SK-N-SH treated with all-trans-retinoic acid at 6 μM for 48 hours (cell line): ENCODE measurements around the gene ARHGEF33.
A peak's percentile ranks its signal among the peaks of the same experiment; 100 is the strongest.

Experiments
- ATAC-seq: fragments of 200-7000 bp; cut with Tn5 transposase; 3 replicates; pipeline ENCODE4 v1.9.1; 2020; ENCODE audit warnings: mild to moderate bottlenecking, moderate library complexity
- ARNTL ChIP-seq: fragments of 450-650 bp; formaldehyde crosslinking; IDR thresholded peaks from 2 replicates; pipeline ENCODE4 v1.5.0; 2020; ENCODE audit warnings: low read depth, mild to moderate bottlenecking, moderate library complexity, borderline replicate concordance
- BACH2 ChIP-seq: fragments of 250-450 bp; sonication (Bioruptor Pico); IDR thresholded peaks from 2 replicates; pipeline ENCODE4 v1.9.0; 2021; ENCODE audit warnings: mild to moderate bottlenecking, borderline replicate concordance
- ESRRG ChIP-seq: fragments of 250-450 bp; sonication (Bioruptor Pico); IDR thresholded peaks from 2 replicates; pipeline ENCODE4 v1.6.1; 2021; ENCODE audit warnings: mild to moderate bottlenecking
- GLIS3 ChIP-seq: fragments of 250-450 bp; sonication (Bioruptor Pico); IDR thresholded peaks from 2 replicates; pipeline ENCODE4 v1.5.0; 2020; ENCODE audit warnings: mild to moderate bottlenecking, moderate library complexity
- ISL1 ChIP-seq: fragments of 250-450 bp; sonication (Bioruptor Pico); IDR thresholded peaks from 2 replicates; pipeline ENCODE4 v2.1.2; 2022; ENCODE audit warnings: mild to moderate bottlenecking, moderate library complexity
- OSR1 ChIP-seq: fragments of 250-450 bp; sonication (Bioruptor Pico); IDR thresholded peaks from 2 replicates; pipeline ENCODE4 v1.8.0; 2022; ENCODE audit warnings: moderate library complexity, mild to moderate bottlenecking, inconsistent platforms
- PATZ1 ChIP-seq: fragments of 250-450 bp; sonication (Bioruptor Pico); IDR thresholded peaks from 2 replicates; pipeline ENCODE4 v1.8.0; 2020; ENCODE audit warnings: mild to moderate bottlenecking, moderate library complexity, borderline replicate concordance
- PPARA ChIP-seq: fragments of 250-450 bp; sonication (Bioruptor Pico); IDR thresholded peaks from 2 replicates; pipeline ENCODE4 v1.5.0; 2020; ENCODE audit warnings: mild to moderate bottlenecking, borderline replicate concordance
- RARB ChIP-seq: fragments of 250-450 bp; sonication (Bioruptor Pico); IDR thresholded peaks from 2 replicates; pipeline ENCODE4 v1.8.0; 2021; ENCODE audit warnings: mild to moderate bottlenecking, moderate library complexity
- SNAI2 ChIP-seq: fragments of 250-450 bp; sonication (Bioruptor Pico); IDR thresholded peaks from 2 replicates; pipeline ENCODE4 v1.5.0; 2020; ENCODE audit warnings: mild to moderate bottlenecking, moderate library complexity
- TCF4 ChIP-seq: fragments of 250-450 bp; sonication (Bioruptor Pico); IDR thresholded peaks from 2 replicates; pipeline ENCODE4 v1.8.0; 2021; ENCODE audit warnings: mild to moderate bottlenecking, moderate library complexity, borderline replicate concordance
- TOX ChIP-seq: fragments of 250-450 bp; sonication (Bioruptor Pico); IDR thresholded peaks from 2 replicates; pipeline ENCODE4 v1.8.0; 2021; ENCODE audit warnings: mild to moderate bottlenecking, moderate library complexity, borderline replicate concordance
- ZC3H10 ChIP-seq: fragments of 250-450 bp; sonication (Bioruptor Pico); IDR thresholded peaks from 2 replicates; pipeline ENCODE4 v1.5.1; 2021; ENCODE audit warnings: mild to moderate bottlenecking, moderate library complexity
- ZFP3 ChIP-seq: fragments of 250-450 bp; sonication (Bioruptor Pico); IDR thresholded peaks from 2 replicates; pipeline ENCODE4 v1.5.0; 2020; ENCODE audit warnings: mild to moderate bottlenecking, moderate library complexity
- ZFP30 ChIP-seq: fragments of 450-650 bp; formaldehyde crosslinking; IDR thresholded peaks from 2 replicates; pipeline ENCODE4 v1.5.0; 2022; ENCODE audit warnings: mild to moderate bottlenecking, moderate library complexity
- ZNF565 ChIP-seq: fragments of 450-650 bp; formaldehyde crosslinking; conservative IDR thresholded peaks from 2 replicates; pipeline ENCODE4 v1.5.0; 2020; ENCODE audit warnings: low read depth, mild to moderate bottlenecking, moderate library complexity
- ZNF70 ChIP-seq: fragments of 450-650 bp; formaldehyde crosslinking; IDR thresholded peaks from 2 replicates; pipeline ENCODE4 v1.5.0; 2020; ENCODE audit warnings: mild to moderate bottlenecking, moderate library complexity
- ZNF8 ChIP-seq: fragments of 450-650 bp; formaldehyde crosslinking; IDR thresholded peaks from 2 replicates; pipeline ENCODE4 v1.5.0; 2020; ENCODE audit warnings: mild to moderate bottlenecking, moderate library complexity
- TF ChIP-seq, protein P1 (sequence below): fragments of 250-450 bp; sonication (Bioruptor Pico); IDR thresholded peaks from 2 replicates; pipeline ENCODE4 v1.5.1; 2021; ENCODE audit warnings: mild to moderate bottlenecking, moderate library complexity
- TF ChIP-seq, protein P2 (sequence below): fragments of 250-450 bp; sonication (Bioruptor Pico); IDR thresholded peaks from 2 replicates; pipeline ENCODE4 v1.5.1; 2020; ENCODE audit warnings: low read depth, mild to moderate bottlenecking, moderate library complexity
- TF ChIP-seq, protein P3 (sequence below): fragments of 250-450 bp; sonication (Bioruptor Pico); IDR thresholded peaks from 2 replicates; pipeline ENCODE4 v1.8.0; 2021; ENCODE audit warnings: low read depth, mild to moderate bottlenecking, moderate library complexity, borderline replicate concordance

ARHGEF33 gene

GRCh38 chr2:38948387-38948882 is 58.8 kb downstream of the ARHGEF33 start:
- ATAC-seq, result no peak

GRCh38 chr2:38948995-38949394 is 59.3 kb downstream of the ARHGEF33 start:
- ATAC-seq, result no peak
- no peak for TF ChIP-seq ESRRG (CRISPR knock-in tag)
- TF ChIP-seq SNAI2 (CRISPR knock-in tag), result no peak
- no peak for TF ChIP-seq ZNF565 (CRISPR knock-in tag)

More at GRCh38 chr2:38948387-38948882, 58.8 kb downstream of the ARHGEF33 start:
- TF ChIP-seq OSR1 (no peak), ISL1 (CRISPR knock-in tag) (no peak), ZFP30 (CRISPR knock-in tag) (no peak), TCF4 (CRISPR knock-in tag) (no peak), ZFP3 (CRISPR knock-in tag) (no peak), ZC3H10 (CRISPR knock-in tag) (no peak), ZNF70 (no peak)

DNA sequence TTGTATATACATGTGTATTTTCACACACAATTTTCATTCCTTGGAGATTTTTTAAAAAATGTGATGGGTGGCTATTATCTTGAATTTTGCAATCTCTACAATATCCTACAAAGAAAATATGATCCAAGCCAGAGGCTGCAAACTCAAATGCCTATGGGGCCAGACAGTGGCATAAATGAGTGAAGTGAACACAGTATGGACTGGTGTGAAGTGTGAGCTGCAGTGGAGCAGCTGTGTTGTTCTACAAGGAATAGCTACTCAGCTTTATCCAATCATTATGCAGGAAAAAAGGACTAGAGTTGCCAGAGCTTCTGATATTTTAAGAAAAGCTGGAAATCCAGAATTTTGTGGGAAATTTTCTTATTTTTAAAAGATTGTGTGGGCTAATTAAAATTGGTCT is 62.1 kb downstream of the ARHGEF33 start:
- no peak for ATAC-seq
- TF ChIP-seq ARNTL (CRISPR knock-in tag) (no peak), ZC3H10 (CRISPR knock-in tag) (no peak), ESRRG (CRISPR knock-in tag) (no peak), ZFP30 (CRISPR knock-in tag) (no peak), RARB (CRISPR knock-in tag) (no peak)

- ATAC-seq, result no peak
- TF ChIP-seq, protein P1, sequence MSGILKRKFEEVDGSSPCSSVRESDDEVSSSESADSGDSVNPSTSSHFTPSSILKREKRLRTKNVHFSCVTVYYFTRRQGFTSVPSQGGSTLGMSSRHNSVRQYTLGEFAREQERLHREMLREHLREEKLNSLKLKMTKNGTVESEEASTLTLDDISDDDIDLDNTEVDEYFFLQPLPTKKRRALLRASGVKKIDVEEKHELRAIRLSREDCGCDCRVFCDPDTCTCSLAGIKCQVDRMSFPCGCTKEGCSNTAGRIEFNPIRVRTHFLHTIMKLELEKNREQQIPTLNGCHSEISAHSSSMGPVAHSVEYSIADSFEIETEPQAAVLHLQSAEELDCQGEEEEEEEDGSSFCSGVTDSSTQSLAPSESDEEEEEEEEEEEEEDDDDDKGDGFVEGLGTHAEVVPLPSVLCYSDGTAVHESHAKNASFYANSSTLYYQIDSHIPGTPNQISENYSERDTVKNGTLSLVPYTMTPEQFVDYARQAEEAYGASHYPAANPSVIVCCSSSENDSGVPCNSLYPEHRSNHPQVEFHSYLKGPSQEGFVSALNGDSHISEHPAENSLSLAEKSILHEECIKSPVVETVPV (CRISPR knock-in tag), result no peak
- TF ChIP-seq BACH2 (no peak), RARB (CRISPR knock-in tag) (no peak), OSR1 (no peak), ISL1 (CRISPR knock-in tag) (no peak), TCF4 (CRISPR knock-in tag) (no peak), ZNF8 (CRISPR knock-in tag) (no peak), PPARA (CRISPR knock-in tag) (no peak)
- TF ChIP-seq, all 23 proteins: peak for 0
Observed at GRCh38 chr2:38957972-38958371, 68.3 kb downstream of the ARHGEF33 start.

GRCh38 chr2:38959466-38959865 is 69.8 kb downstream of the ARHGEF33 start:
- TF ChIP-seq ZFP30 (CRISPR knock-in tag) (no peak), ISL1 (CRISPR knock-in tag) (no peak), OSR1 (no peak), BACH2 (no peak), TCF4 (CRISPR knock-in tag) (no peak), GLIS3 (CRISPR knock-in tag) (no peak), PPARA (CRISPR knock-in tag) (no peak), TOX (CRISPR knock-in tag) (no peak), ARNTL (CRISPR knock-in tag) (no peak)
- no peak for ATAC-seq

GRCh38 chr2:38959938-38960608 is 70.4 kb downstream of the ARHGEF33 start:
- peak; percentile 75 for ATAC-seq
- TF ChIP-seq PATZ1 (CRISPR knock-in tag) (no peak), ZFP30 (CRISPR knock-in tag) (no peak), ZNF8 (CRISPR knock-in tag) (no peak), ESRRG (CRISPR knock-in tag) (no peak), BACH2 (no peak), GLIS3 (CRISPR knock-in tag) (no peak), ZC3H10 (CRISPR knock-in tag) (no peak), SNAI2 (CRISPR knock-in tag) (no peak), OSR1 (no peak), ISL1 (CRISPR knock-in tag) (no peak), PPARA (CRISPR knock-in tag) (no peak), RARB (CRISPR knock-in tag) (no peak), ZNF70 (no peak), TCF4 (CRISPR knock-in tag) (no peak), ZNF565 (CRISPR knock-in tag) (no peak), ZFP3 (CRISPR knock-in tag) (no peak)
- TF ChIP-seq, protein P2, sequence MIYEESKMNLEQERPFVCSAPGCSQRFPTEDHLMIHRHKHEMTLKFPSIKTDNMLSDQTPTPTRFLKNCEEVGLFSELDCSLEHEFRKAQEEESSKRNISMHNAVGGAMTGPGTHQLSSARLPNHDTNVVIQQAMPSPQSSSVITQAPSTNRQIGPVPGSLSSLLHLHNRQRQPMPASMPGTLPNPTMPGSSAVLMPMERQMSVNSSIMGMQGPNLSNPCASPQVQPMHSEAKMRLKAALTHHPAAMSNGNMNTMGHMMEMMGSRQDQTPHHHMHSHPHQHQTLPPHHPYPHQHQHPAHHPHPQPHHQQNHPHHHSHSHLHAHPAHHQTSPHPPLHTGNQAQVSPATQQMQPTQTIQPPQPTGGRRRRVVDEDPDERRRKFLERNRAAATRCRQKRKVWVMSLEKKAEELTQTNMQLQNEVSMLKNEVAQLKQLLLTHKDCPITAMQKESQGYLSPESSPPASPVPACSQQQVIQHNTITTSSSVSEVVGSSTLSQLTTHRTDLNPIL (CRISPR knock-in tag), result no peak
- TF ChIP-seq, protein P3, sequence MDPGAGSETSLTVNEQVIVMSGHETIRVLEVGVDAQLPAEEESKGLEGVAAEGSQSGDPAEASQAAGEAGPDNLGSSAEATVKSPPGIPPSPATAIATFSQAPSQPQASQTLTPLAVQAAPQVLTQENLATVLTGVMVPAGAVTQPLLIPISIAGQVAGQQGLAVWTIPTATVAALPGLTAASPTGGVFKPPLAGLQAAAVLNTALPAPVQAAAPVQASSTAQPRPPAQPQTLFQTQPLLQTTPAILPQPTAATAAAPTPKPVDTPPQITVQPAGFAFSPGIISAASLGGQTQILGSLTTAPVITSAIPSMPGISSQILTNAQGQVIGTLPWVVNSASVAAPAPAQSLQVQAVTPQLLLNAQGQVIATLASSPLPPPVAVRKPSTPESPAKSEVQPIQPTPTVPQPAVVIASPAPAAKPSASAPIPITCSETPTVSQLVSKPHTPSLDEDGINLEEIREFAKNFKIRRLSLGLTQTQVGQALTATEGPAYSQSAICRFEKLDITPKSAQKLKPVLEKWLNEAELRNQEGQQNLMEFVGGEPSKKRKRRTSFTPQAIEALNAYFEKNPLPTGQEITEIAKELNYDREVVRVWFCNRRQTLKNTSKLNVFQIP (CRISPR knock-in tag), result no peak
- TF ChIP-seq, protein P1 (CRISPR knock-in tag), result no peak
